AG04450 (cell line): ENCODE results near the gene CTBP2. TPM values are rescaled to one million over a fixed set of nuclear protein-coding genes. Genes with fewer than 3 reads are reported as not detected.

Experiments
- CTCF ChIA-PET: fragments of 300-600, 350-600 bp; formaldehyde crosslinking; extraction: SDS; loops from one replicate; lab custom pipeline; 2022; ENCODE audit warnings: antibody characterized with exemption, inconsistent platforms; lab: Charles Lee
- POLR2A ChIA-PET: fragments of 350-600 bp; formaldehyde crosslinking; extraction: SDS; loops from one replicate; lab custom pipeline; 2021; ENCODE audit warnings: antibody characterized with exemption, inconsistent platforms; lab: Yijun Ruan, JAX
- DNase-seq: peaks from one replicate; pipeline ENCODE4 v3.0.0-alpha.2; 2011; ENCODE audit warnings: low read depth, low spot score
- H3K27ac ChIP-seq: one replicate; pipeline ENCODE4 v1.5.1; 2012; ENCODE audit warnings: low read depth, low read length, control low read depth
- H3K27me3 ChIP-seq: one replicate; pipeline ENCODE4 v1.6.0; 2012; ENCODE audit warnings: low read length; ENCODE audit not compliant: control insufficient read depth, insufficient read depth
- H3K4me3 ChIP-seq: 2 replicates; pipeline ENCODE4 v1.5.1; 2011; ENCODE audit warnings: mild to moderate bottlenecking, low read depth, low read length, control low read depth
- H3K9me3 ChIP-seq: 2 replicates; pipeline ENCODE4 v1.5.1; 2012; ENCODE audit warnings: low read length; ENCODE audit not compliant: control insufficient read depth, insufficient read depth
- CTCF ChIP-seq: IDR thresholded peaks from 2 replicates; pipeline ENCODE4 v1.5.1; 2011; ENCODE audit warnings: low read depth, low read length, control low read depth, inconsistent platforms
- polyA minus RNA-seq: library from RNA; depleted of rRNA, polyadenylated mRNA; stranded (reverse); fragments of >200 nt; gene quantifications from 2 replicates; pipeline ENCODE4 v1.2.3, GENCODE V29; 2011; rRNA and poly(A)+ RNA removed
- polyA plus RNA-seq: library from polyadenylated mRNA; depleted of rRNA; stranded (reverse); fragments of >200 nt; gene quantifications from 2 replicates; pipeline ENCODE4 v1.2.3, GENCODE V29; 2011; rRNA removed

Gene CTBP2
- polyA plus RNA-seq = 52.5 and 64.0 TPM in 2 replicates
- 99.5 and 105 TPM in 2 replicates for polyA minus RNA-seq

DNA sequence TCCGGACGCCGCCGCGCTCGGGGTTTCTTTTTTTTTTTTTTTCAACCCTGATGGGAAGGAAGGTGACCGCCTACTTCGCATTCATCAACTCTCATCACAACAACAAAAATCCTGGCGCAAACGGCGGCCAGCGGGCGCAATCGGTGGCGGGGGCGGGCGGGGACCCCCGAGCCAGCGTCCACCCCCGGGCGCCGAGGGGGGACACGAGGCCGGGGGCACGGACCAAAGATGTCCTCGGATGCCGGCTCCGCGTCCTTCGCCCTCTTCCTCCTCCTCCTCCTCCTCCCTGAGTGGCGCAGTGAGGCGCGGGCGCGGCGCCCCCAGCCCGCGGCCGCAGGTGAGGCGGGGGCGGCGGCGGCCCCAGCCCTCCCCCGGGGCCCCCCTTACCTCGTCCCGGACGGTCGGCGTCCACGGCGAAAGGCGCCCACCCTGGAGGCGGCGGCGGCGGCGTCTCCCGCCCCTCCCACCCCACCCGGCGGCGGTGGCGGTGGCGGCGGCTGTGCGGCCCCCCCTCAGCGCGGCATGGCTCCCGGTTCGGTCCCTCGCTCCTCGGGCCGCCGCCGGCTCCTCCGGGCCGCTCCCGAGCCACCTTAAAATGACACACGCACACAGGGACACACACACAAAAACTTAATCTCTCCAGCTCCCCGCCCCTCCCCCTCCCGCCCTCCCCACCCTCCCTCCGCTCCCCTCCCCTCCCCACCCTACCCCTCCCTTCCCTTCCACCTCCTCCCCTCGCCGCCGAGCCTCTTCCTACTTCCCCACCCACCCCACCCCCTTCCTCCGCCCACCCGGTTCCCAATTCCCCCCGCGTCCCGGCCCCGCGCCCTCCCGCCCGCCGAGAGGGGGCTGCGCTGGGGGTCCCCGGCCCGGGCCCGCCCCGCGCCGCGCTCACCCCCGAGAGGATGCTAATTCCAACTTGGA lies at the start of gene CTBP2:
Gene CTBP2, minus strand, starts transcription at position 632 of the 924 bp plus-strand sequence.
- peak within 1 kb of the TSS; percentile 71 for H3K4me3 ChIP-seq
- H3K27me3 ChIP-seq = no peaks in the 10 kb centered on the region
- peaks cover 4% of the 10 kb centered on the region; the same call in 1 of the 2 replicates for H3K9me3 ChIP-seq
- ChIA-PET CTCF (interaction anchor here (0.5 to 0.6 kb wide), 4 partner anchors 30 to 637 kb away, joined by 3 to 8 read pairs (median 4); no protein-coding TSS in a partner anchor), POLR2A (interaction anchor here (0.6 to 0.7 kb wide), 5 partner anchors 11 to 167 kb away, joined by 4 to 12 read pairs (median 5); no protein-coding TSS in a partner anchor)
- no peak for TF ChIP-seq CTCF
- no peak for DNase-seq
- H3K27ac ChIP-seq = peak within 1 kb of the TSS; percentile 83

DNA sequence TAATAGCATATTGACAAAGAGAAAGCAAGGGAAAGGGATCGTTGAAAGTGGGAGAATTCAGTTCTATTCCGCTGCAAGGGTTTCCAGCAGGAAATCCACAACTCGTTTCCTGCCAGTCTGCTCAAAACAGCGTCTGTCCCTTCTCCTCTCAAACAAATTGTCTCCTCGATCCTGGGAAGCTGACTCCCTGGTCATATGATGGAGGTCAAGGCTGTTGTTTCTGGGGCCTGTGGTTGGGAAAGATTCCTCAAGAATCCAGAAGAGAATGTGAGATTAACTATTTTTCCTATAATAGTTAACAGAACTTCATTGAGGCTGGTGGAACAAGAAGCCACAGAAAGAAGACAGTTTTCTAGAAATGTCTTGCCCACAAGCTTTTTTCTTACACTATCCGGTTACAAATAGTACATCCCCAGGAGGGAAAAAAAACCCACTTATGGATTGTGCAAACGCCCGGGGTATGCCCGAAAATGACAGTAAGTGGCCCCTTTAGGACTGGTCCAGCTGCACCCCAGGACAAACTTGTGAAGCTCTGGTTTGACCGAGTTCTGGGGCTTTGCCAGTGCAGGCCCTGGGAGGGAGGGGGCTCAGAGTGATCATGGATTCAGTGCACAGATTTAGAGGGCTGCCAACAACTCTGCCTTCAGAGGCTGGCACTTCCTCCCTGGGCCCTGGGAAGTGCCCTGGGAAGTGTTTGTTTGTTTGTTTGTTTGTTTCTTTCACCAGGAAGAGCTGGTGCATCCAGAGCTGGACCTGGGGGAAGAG lies 49.4 kb upstream of the CTBP2 start:
- peak overlapping the region; percentile 52 for H3K27ac ChIP-seq
- H3K4me3 ChIP-seq = no peak overlapping the region
- ChIA-PET POLR2A (no interaction called here), CTCF (interaction anchor here (1.5 kb wide), 1 partner anchor 22 kb away, joined by 3 read pairs; no protein-coding TSS in a partner anchor)
- no peak for DNase-seq
- TF ChIP-seq CTCF = no peak
- H3K9me3 ChIP-seq = no peaks in the 10 kb centered on the region; the same call in 1 of the 2 replicates
- H3K27me3 ChIP-seq = peaks cover 6% of the 10 kb centered on the region

- POLR2A ChIA-PET = no interaction called here
- Histone ChIP-seq H3K27ac (no peak overlapping the region), H3K27me3 (peaks cover 6% of the 10 kb centered on the region), H3K9me3 (no peaks in the 10 kb centered on the region; the same call in 1 of the 2 replicates), H3K4me3 (no peak overlapping the region)
- CTCF ChIA-PET = interaction anchor here (1.5 kb wide), 1 partner anchor 22 kb away, joined by 3 read pairs; no protein-coding TSS in a partner anchor
- TF ChIP-seq CTCF = no peak
- DNase-seq = no peak
Measured at GRCh38 chr10:125208854-125209565, 48.6 kb upstream of the CTBP2 start.

DNA sequence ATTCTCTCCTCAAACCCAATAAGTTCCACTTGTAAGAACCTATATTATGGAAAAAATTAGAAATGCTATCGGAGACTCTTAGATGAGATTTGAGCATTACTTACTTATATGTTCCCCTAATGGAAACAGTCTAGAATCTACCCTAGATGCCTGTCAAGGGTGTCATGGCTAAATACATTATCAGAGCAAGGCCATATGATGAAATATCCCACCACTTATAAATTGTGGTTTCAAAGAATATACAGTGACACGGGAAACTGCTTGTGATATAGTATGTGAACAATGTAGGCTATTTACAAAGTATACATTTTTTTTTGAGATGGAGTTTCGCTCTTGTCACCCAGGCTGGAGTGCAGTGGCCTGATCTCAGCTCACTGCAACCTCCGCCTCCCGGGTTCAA lies 46.3 kb upstream of the CTBP2 start:
- H3K27ac ChIP-seq = no peak overlapping the region
- no peak overlapping the region for H3K4me3 ChIP-seq
- ChIA-PET POLR2A (no interaction called here), CTCF (no interaction called here)
- H3K9me3 ChIP-seq = no peaks in the 10 kb centered on the region; the same call in 1 of the 2 replicates
- TF ChIP-seq CTCF = no peak
- H3K27me3 ChIP-seq = peaks cover 6% of the 10 kb centered on the region
- no peak for DNase-seq
